Stimulated activated CD4-positive, alpha-beta T cell treated with anti-CD3 and anti-CD28 coated beads, Interleukin-1b, Interleukin-23, amount 100 ng/mL, for 1 hour (primary cell): ENCODE data around the gene FLOT2.
"Not testable (repeated sequence)": the region's sequence is repeated elsewhere in the genome, so short reads cannot be mapped to it uniquely, and the experiment has no call there.

Experiments
- DNase-seq, 2 donors: peaks; one replicate each; pipeline ENCODE4 v3.0.0-alpha.2; 2020; ENCODE audit warnings: low read depth in 2 of 2

The FLOT2 gene

DNA sequence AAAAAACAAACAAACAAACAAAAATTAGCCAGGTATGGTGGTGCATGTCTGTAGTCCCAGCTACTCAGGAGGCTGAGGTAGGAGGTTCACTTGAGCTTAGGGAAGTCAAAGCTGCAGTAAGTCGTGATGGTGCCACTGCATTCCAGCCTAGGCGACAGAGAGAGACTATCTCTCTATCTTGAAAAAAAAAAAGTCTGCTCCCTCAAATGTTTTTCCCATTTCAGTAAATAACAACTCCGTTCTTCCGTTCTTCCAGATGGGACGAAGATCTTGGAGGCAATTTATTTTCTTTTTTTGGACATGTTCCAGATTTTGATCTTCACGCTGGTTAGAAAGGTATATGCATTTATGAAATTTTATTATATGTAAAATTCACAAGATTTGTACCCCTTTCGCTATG lies 23.7 kb downstream of the FLOT2 start:
- DNase-seq: no peak

GRCh38 chr17:28871056-28871579 lies 26.4 kb downstream of the FLOT2 start:
- DNase-seq: no peak

DNA sequence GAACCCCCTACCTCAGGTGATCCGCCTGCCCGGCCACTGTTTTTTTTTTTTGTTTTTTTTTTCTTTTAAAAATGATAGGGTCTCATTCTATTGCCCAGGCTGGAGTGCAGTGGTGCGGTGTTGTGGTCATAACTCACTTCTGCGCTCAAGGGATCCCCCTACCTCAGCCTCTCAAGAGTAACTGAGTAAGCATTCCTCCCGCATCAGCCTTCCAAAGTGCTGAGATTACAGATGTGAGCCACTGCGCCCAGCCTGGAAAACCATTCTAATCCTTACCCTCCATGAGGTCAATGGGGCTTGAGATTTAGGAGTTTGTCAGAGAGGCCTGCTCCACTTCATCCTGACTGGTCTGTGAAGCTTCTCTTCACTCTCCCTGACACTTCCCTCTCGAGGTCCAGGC lies 30.3 kb downstream of the FLOT2 start:
- no peak for DNase-seq

GRCh38 chr17:28865946-28866752 lies 31.4 kb downstream of the FLOT2 start:
- no peak for DNase-seq

DNA sequence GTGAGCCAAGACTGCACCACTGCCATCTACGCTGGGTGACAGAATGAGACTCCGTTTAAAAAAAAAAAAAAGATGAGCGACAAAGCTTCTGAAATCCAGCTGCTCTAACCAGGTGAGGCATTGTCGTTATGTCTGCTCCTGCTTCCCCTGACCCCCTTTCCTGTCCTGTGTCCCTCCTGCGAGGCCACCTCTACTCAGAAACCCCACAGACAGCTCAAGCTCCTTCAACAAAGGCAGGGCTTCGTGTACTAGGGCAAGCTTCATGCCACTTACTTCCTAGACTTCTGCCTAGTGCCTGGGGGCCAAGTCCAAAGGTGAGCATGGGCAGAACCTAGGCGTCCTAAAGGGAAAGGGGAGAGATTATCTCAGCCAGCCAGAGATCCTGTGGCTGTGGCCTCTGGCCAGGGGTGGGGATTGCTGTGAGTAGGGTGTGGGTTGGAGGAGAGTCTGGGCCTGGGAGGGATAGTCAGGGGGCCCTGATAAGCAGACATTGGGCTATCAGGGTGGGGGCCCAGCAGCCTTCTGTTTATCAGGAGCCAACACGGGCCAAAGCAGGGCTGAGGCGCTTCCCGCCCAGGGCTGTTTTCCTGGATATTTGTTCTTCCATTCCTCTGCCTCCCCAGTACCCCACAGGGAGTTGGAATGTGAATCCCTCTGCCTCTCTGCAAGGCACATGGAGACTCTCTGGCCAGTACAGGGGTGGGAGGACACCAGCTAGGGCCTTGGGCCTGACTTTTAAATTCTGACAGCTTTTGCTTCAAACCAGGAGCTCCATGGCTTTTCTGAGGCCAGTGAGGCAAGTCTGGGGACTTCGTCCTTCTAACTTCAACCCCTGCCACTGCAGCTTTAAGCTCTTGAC lies 32.3 kb downstream of the FLOT2 start:
- no peak for DNase-seq

DNA sequence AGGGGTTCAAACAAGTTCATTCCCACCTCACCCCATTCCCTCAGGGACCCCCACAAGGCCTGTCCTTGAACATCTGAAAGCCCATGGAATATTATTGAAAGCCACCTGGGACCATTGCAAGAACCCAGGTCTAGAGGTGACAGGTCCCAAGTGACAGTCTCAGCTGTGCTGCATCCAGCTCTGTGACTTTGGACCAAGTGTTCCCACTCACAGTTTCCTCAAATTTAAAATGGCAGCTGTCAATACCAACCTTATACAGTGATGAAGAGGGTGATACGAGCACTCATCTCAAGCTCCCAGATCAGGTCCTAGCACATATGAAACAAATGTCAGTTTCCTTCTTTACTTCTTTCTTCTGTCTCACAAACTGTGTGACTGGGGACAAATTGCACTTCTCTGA lies 33.6 kb downstream of the FLOT2 start:
- no peak for DNase-seq

GRCh38 chr17:28862561-28862960 lies 35.0 kb downstream of the FLOT2 start:
- DNase-seq: no peak

DNA sequence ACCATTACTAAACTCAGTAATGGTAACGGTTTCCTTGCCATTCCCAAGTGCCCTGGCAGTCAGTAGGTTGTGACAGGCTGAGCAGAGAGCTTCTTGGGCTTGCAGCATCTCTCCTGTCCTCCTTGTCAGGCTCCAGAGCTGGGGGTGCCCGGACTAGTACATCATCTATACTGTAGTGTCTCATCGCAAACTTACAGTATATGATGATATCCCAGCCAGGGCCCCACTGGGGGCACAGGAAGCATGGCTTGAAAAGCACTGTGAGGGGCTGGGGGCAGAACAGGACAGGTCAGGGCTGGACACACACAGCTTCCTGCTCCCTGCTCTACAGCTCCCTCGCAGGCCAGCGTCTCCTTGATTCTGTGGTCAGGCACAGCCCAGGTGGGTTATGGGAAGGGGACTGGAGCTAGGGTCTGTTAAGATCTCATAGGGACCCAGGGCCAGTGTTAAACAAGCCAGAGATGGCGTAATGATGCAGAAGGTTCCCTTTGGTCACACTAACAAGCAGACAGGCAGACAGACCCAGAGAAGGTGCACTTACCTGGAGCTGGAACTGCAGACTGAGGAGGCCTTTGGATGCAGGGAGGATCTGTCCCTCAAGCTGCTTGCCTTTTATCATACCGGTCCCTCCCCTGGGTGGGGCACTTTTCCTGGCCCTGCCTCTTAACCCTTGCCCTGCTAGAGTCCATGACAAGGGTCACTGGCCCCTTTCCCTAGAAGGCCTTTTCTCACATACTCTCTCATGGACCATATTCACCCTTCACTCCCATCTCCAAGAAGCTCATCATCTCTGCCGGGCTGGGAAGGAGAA lies 35.9 kb downstream of the FLOT2 start:
- DNase-seq: no peak

GRCh38 chr17:28860363-28860808 lies 37.1 kb downstream of the FLOT2 start:
- DNase-seq: no peak

DNA sequence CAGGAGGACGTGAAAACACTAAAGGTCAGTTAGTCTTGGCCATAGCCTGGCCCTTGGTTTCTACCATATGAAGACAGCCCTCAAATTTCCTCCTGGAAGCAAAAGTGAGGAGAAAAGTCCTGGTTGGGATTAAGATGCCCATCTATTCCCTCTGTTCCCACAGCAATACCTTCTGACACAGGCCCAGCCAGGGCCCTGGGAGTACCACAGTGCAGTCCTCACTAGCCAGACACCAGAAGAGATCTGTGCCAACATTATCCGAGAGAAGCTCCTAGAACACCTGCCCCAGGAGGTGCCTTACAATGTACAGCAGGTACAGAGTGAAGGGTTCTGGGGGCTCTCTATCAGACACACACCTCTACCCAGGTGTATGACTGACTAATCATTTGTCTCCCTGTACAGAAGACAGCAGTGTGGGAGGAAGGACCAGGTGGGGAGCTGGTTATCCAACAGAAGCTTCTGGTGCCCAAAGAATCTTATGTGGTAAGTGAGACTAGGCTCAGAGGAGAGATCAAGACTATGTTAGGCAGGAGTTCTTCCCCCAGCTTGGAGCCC lies 38.7 kb downstream of the FLOT2 start:
- no peak for DNase-seq

- DNase-seq: no peak
Measured at GRCh38 chr17:28857905-28858800, 39.4 kb downstream of the FLOT2 start.

DNA sequence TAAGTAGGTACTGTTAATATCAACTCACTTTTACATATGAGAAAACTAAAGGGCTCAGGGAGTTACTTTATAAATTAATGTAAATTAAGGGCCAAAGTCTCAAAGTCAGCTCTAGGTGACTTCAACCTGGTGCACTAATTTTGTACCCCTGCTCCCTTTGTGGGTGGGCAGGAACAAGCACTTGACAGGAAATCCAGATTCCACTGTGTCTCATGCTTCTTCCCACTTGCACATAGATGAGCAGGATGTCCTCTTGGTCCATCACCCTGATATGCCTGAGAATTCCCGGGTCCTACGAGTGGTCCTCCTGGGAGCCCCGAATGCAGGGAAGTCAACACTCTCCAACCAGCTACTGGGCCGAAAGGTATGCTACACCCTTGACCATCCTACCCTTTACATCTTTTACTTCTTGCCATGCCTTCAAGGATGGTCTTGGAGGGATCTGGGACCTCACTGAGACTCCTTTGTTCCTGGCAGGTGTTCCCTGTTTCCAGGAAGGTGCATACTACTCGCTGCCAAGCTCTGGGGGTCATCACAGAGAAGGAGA lies 41.4 kb downstream of the FLOT2 start:
- DNase-seq: no peak

DNA sequence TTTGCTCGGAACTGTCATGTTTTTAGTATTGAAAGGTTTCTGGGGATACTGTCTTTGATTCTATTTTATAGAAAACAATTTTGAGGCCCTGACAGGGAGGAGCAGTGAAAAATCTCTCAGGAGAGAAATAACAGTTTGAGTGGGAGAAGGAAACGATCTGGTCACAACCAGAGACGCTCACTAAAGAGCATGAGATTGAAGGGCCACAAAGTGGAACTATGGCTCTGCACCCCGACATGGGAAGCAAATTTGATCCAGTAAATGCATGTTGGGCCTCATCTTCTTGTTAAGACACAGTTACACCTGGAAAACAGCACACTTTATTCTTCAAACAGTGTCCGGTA lies 42.2 kb downstream of the FLOT2 start:
- DNase-seq: no peak

DNA sequence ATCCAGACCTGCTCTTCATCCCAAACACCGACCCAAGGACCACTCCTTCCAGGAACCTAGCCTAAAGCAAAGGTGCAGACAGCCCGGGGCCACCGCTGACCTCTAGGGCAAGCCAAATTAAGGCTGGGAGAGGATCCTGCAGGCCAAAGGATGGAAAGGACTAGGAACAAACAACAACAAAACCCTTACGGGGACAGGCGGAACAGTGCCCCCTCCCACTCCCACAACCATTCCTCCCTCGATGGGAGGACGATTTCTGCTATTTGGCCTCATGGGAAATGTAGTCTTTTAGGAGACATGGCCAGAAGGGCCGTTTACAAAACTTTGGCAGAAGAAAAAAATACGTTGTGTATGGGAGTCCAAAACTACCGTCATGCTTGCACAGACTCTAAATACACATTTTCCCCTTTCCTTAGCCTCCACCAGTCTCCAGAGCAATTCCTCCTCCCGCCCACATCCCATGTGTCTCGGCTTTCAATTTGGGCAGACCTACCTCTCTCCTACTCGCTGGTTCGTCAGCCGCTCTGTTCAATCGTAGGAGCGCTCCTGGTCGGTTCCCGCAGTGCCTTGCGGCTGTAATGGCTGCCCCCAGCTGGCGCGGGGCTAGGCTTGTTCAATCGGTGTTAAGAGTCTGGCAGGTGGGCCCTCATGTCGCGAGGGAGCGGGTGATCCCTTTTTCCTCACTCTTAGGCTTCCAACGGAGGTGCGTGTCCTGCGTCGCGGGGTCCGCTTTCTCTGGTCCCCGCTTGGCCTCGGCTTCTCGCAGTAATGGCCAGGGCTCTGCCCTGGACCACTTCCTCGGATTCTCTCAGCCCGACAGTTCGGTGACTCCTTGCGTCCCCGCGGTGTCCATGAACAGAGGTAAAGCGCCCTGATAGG lies 42.8 kb downstream of the FLOT2 start, which contains the start of gene ERAL1:
Gene ERAL1 (plus strand): TSS at position 560 of the 879 bp plus-strand sequence. CDS start 19 bp downstream, at position 579.
- DNase-seq: peak; percentile 41 to 64

GRCh38 chr17:28853295-28853694 lies 44.2 kb downstream of the FLOT2 start:
- no peak for DNase-seq

GRCh38 chr17:28849281-28849680 lies 48.3 kb downstream of the FLOT2 start:
- no peak for DNase-seq

DNA sequence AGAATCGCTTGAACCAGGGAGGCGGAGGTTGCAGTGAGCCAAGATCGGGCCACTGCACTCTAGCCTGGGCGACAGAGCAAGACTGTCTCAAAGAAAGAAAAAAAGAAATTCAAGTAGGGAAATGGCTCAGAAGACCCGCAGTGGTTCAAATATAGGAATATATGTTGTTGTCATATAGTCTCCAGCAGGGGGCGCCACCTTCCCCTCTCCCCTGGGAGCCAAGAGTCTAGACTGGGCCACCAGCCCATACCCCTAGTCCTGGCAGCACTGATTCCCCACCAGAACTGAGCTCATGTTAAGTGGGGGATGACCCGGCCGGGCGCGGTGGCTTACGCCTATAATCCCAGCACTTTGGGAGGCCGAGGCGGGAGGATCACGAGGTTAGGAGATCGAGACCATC lies 48.9 kb downstream of the FLOT2 start:
- peak in 1 of 2 donors; percentile 47 for DNase-seq

- DNase-seq: not testable (repeated sequence)
Measured at GRCh38 chr17:28846699-28847098, 50.8 kb downstream of the FLOT2 start.

GRCh38 chr17:28846231-28846630 lies 51.3 kb downstream of the FLOT2 start:
- no peak for DNase-seq
